Effector memory CD4-positive, alpha-beta T cell (primary cell): ENCODE measurements around the gene SLC37A3.
"Not testable (repeated sequence)": the region's sequence is repeated elsewhere in the genome, so short reads cannot be mapped to it uniquely, and the experiment has no call there.

ENCODE experiments used
- DNase-seq, 3 donors: peaks; one replicate each; pipeline ENCODE4 v3.0.0-alpha.2; 2020
- H3K27ac ChIP-seq: 2 replicates; pipeline ENCODE4 v1.7.0; 2013; ENCODE audit warnings: mild to moderate bottlenecking, low read length, moderate library complexity; ENCODE audit not compliant: insufficient read depth, poor library complexity, severe bottlenecking
- H3K27me3 ChIP-seq: replicated peaks from 2 replicates; pipeline ENCODE4 v1.7.0; 2013; ENCODE audit warnings: mild to moderate bottlenecking, low read length; ENCODE audit not compliant: insufficient read depth, control insufficient read depth, poor library complexity, severe bottlenecking
- H3K36me3 ChIP-seq: 2 replicates; pipeline ENCODE4 v1.7.0; 2013; ENCODE audit warnings: mild to moderate bottlenecking, low read length, moderate library complexity; ENCODE audit not compliant: control insufficient read depth, insufficient read depth
- H3K4me1 ChIP-seq: 2 replicates; pipeline ENCODE4 v1.7.0; 2013; ENCODE audit warnings: low read length, mild to moderate bottlenecking; ENCODE audit not compliant: control insufficient read depth, insufficient read depth, poor library complexity, severe bottlenecking
- H3K4me3 ChIP-seq: 2 replicates; pipeline ENCODE4 v1.7.0; 2013; ENCODE audit warnings: low read length, low read depth, mild to moderate bottlenecking; ENCODE audit not compliant: insufficient read depth, poor library complexity, severe bottlenecking
- H3K9me3 ChIP-seq: 2 replicates; pipeline ENCODE4 v1.7.0; 2013; ENCODE audit warnings: mild to moderate bottlenecking, low read length, moderate library complexity; ENCODE audit not compliant: control insufficient read depth

The SLC37A3 gene

GRCh38 chr7:140425718-140426117, 27.4 kb upstream of the SLC37A3 start:
- Histone ChIP-seq H3K27ac (no peak overlapping the region), H3K9me3 (no peaks in the 10 kb centered on the region), H3K4me1 (no peaks in the 10 kb centered on the region), H3K4me3 (no peak overlapping the region), H3K27me3 (no peaks in the 10 kb centered on the region), H3K36me3 (no peaks in the 10 kb centered on the region)
- no peak for DNase-seq

- H3K36me3 ChIP-seq, result no peaks in the 10 kb centered on the region
- no peaks in the 10 kb centered on the region for H3K9me3 ChIP-seq
- H3K4me3 ChIP-seq, result no peak overlapping the region
- H3K27ac ChIP-seq, result no peak overlapping the region
- H3K4me1 ChIP-seq, result no peaks in the 10 kb centered on the region
- no peaks in the 10 kb centered on the region for H3K27me3 ChIP-seq
- DNase-seq, result no peak
Measured at GRCh38 chr7:140423501-140423900, 25.2 kb upstream of the SLC37A3 start.

GRCh38 chr7:140421521-140421920, 23.2 kb upstream of the SLC37A3 start:
- Histone ChIP-seq H3K27me3 (no peaks in the 10 kb centered on the region), H3K9me3 (no peaks in the 10 kb centered on the region), H3K36me3 (no peaks in the 10 kb centered on the region), H3K4me1 (no peaks in the 10 kb centered on the region), H3K4me3 (no peak overlapping the region), H3K27ac (no peak overlapping the region)
- DNase-seq, result no peak

- no peak for DNase-seq
- Histone ChIP-seq H3K27me3 (no peaks in the 10 kb centered on the region), H3K9me3 (no peaks in the 10 kb centered on the region), H3K36me3 (no peaks in the 10 kb centered on the region), H3K4me1 (no peaks in the 10 kb centered on the region), H3K4me3 (no peak overlapping the region), H3K27ac (no peak overlapping the region)
Measured at GRCh38 chr7:140418653-140419052, 20.3 kb upstream of the SLC37A3 start.

GRCh38 chr7:140418156-140418472, 19.8 kb upstream of the SLC37A3 start:
- not testable (repeated sequence) for H3K4me1 ChIP-seq, H3K9me3 ChIP-seq, H3K36me3 ChIP-seq, H3K27ac ChIP-seq, H3K4me3 ChIP-seq, H3K27me3 ChIP-seq, DNase-seq

GRCh38 chr7:140417456-140418155, 19.3 kb upstream of the SLC37A3 start:
- Histone ChIP-seq H3K36me3 (no peaks in the 10 kb centered on the region), H3K27me3 (no peaks in the 10 kb centered on the region), H3K9me3 (no peaks in the 10 kb centered on the region), H3K4me1 (no peaks in the 10 kb centered on the region), H3K27ac (no peak overlapping the region), H3K4me3 (no peak overlapping the region)
- DNase-seq, result no peak

GRCh38 chr7:140416560-140416959, 18.2 kb upstream of the SLC37A3 start:
- Histone ChIP-seq H3K27me3 (no peaks in the 10 kb centered on the region), H3K9me3 (no peaks in the 10 kb centered on the region), H3K36me3 (peaks cover 3% of the 10 kb centered on the region), H3K4me1 (no peaks in the 10 kb centered on the region), H3K27ac (no peak overlapping the region), H3K4me3 (no peak overlapping the region)
- no peak for DNase-seq

GRCh38 chr7:140415816-140416215, 17.5 kb upstream of the SLC37A3 start:
- not testable (repeated sequence) for DNase-seq

GRCh38 chr7:140415361-140415760, 17.0 kb upstream of the SLC37A3 start:
- H3K27me3 ChIP-seq, result no peaks in the 10 kb centered on the region
- no peak overlapping the region for H3K27ac ChIP-seq
- H3K4me1 ChIP-seq, result no peaks in the 10 kb centered on the region
- no peaks in the 10 kb centered on the region for H3K9me3 ChIP-seq
- no peak overlapping the region for H3K4me3 ChIP-seq
- DNase-seq, result no peak
- peaks cover 3% of the 10 kb centered on the region for H3K36me3 ChIP-seq

More at GRCh38 chr7:140415816-140416215, 17.5 kb upstream of the SLC37A3 start:
- not testable (repeated sequence) for H3K9me3 ChIP-seq, H3K27ac ChIP-seq, H3K27me3 ChIP-seq, H3K4me3 ChIP-seq, H3K4me1 ChIP-seq, H3K36me3 ChIP-seq

- Histone ChIP-seq H3K36me3 (no peaks in the 10 kb centered on the region), H3K27me3 (no peaks in the 10 kb centered on the region), H3K4me3 (peak overlapping the region; percentile 76), H3K9me3 (no peaks in the 10 kb centered on the region), H3K27ac (peak overlapping the region; percentile 60), H3K4me1 (no peaks in the 10 kb centered on the region)
- DNase-seq, result no peak
Measured at GRCh38 chr7:140404565-140405065, 6.3 kb upstream of the SLC37A3 start.
